Adrenal gland (tissue), 5 donors: ENCODE results near the gene CTDSP1.

Source experiments
- POLR2A ChIP-seq, 2 donors: fragments of 450-650 bp; IDR thresholded peaks; one replicate each; pipeline ENCODE4 v1.6.1; 2017; ENCODE audit warnings: antibody characterized with exemption in 2 of 2, mild to moderate bottlenecking in 2 of 2, moderate library complexity in 1 of 2
- TF ChIP-seq, protein P1 (sequence below), 6 experiments: fragments of 450-650 bp in 4 of 6; fragments of 200-600 bp in 2 of 6; sonication (generic) in 1 of 6; IDR thresholded peaks; 1 replicate in 5 of 6; 2 replicates in 1 of 6; pipeline versions ENCODE4 v1.5.1 to v1.8.0; 2016 to 2021; ENCODE audit warnings: antibody characterized with exemption in 6 of 6, mild to moderate bottlenecking in 2 of 6, moderate library complexity in 1 of 6
- donor health status: DM: no; HTN: no; CAD: no.

DNA sequence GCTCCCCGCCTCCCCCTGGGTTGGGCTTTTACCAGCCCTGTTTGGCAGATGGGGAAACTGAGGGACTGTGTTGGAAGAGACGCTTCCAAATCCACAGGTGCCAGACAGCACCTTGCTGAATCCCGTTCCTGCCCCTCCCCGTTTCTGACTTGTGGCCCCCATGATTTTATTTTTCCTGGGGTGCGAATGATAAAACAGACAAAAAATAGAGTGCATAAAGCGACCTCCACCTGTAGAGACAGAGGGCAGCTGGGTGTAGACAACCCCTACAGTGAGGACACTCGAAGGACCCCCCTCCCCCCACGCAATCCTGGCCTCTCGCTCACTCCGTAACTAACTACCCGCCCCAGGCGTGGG, 2.2 kb upstream of the CTDSP1 start:
- TF ChIP-seq, protein P1, sequence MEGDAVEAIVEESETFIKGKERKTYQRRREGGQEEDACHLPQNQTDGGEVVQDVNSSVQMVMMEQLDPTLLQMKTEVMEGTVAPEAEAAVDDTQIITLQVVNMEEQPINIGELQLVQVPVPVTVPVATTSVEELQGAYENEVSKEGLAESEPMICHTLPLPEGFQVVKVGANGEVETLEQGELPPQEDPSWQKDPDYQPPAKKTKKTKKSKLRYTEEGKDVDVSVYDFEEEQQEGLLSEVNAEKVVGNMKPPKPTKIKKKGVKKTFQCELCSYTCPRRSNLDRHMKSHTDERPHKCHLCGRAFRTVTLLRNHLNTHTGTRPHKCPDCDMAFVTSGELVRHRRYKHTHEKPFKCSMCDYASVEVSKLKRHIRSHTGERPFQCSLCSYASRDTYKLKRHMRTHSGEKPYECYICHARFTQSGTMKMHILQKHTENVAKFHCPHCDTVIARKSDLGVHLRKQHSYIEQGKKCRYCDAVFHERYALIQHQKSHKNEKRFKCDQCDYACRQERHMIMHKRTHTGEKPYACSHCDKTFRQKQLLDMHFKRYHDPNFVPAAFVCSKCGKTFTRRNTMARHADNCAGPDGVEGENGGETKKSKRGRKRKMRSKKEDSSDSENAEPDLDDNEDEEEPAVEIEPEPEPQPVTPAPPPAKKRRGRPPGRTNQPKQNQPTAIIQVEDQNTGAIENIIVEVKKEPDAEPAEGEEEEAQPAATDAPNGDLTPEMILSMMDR (IDR thresholded peaks at IDR 0.05), result no peak
- no peak for TF ChIP-seq POLR2A (IDR thresholded peaks at IDR 0.05)
